ENCODE results near the gene SMIM13. TPM values are rescaled to one million over a fixed set of nuclear protein-coding genes. Genes with fewer than 3 reads are reported as not detected.

The SMIM13 gene
- total RNA-seq, 1 experiment from 2014 or later, result 28.1 TPM

- Mint-ChIP-seq H3K36me3 (ENCODE audit: insufficient read depth, unreplicated experiment) (peaks cover 23% of the 10 kb centered on the region), H3K9me3 (ENCODE audit: unreplicated experiment) (no peaks in the 10 kb centered on the region), H3K4me1 (ENCODE audit: insufficient read depth, unreplicated experiment) (peaks cover 36% of the 10 kb centered on the region), H3K27me3 (ENCODE audit: insufficient read depth, unreplicated experiment) (no peaks in the 10 kb centered on the region), H3K4me3 (ENCODE audit: unreplicated experiment) (no peak overlapping the region), H3K27ac (ENCODE audit: low read depth, unreplicated experiment) (no peak overlapping the region)
- POLR2A ChIA-PET, result interaction anchor here (0.6 to 1.1 kb wide), 4 partner anchors 10 to 1842 kb away, joined by 3 to 5 read pairs (median 3); no protein-coding TSS in a partner anchor
- CTCF ChIA-PET, result interaction anchor here (0.6 to 1.6 kb wide), 2 partner anchors 34 to 368 kb away, joined by 3 to 4 read pairs; no protein-coding TSS in a partner anchor
- BruUV-seq (replicated peaks), result no TSS peak
- intact Hi-C loops (cut with micrococcal nuclease), result no loop called here
- TF ChIP-seq CTCF (IDR thresholded peaks at IDR 0.05; ENCODE audit: unreplicated experiment), result no peak
- DNase-seq (ENCODE audit: unreplicated experiment), result no peak
Observed at GRCh38 chr6:11128608-11129007, 35.0 kb downstream of the SMIM13 start.

GRCh38 chr6:11129908-11130565, 36.4 kb downstream of the SMIM13 start:
- H3K27me3 Mint-ChIP-seq (ENCODE audit: insufficient read depth, unreplicated experiment), result no peaks in the 10 kb centered on the region
- POLR2A ChIA-PET, result interaction anchor here (1.0 to 1.5 kb wide), 2 partner anchors 10 to 36 kb away, joined by 4 to 6 read pairs; partner anchors contain the start of gene SMIM13
- peak overlapping the region; percentile 14 for H3K27ac Mint-ChIP-seq (ENCODE audit: low read depth, unreplicated experiment)
- H3K36me3 Mint-ChIP-seq (ENCODE audit: insufficient read depth, unreplicated experiment), result peaks cover 27% of the 10 kb centered on the region
- no TSS peak for BruUV-seq (replicated peaks)
- H3K4me1 Mint-ChIP-seq (ENCODE audit: insufficient read depth, unreplicated experiment), result peaks cover 30% of the 10 kb centered on the region
- CTCF ChIA-PET, result interaction anchor here (0.6 to 0.9 kb wide), 3 partner anchors 18 to 397 kb away, joined by 3 to 4 read pairs (median 3); no protein-coding TSS in a partner anchor
- H3K4me3 Mint-ChIP-seq (ENCODE audit: unreplicated experiment), result no peak overlapping the region
- no peak for DNase-seq (ENCODE audit: unreplicated experiment)
- intact Hi-C loops (cut with micrococcal nuclease), result no loop called here
- no peak for TF ChIP-seq CTCF (IDR thresholded peaks at IDR 0.05; ENCODE audit: unreplicated experiment)
- no peaks in the 10 kb centered on the region for H3K9me3 Mint-ChIP-seq (ENCODE audit: unreplicated experiment)

- BruUV-seq (replicated peaks), result no TSS peak
- DNase-seq (ENCODE audit: unreplicated experiment), result no peak
- H3K36me3 Mint-ChIP-seq (ENCODE audit: insufficient read depth, unreplicated experiment), result peaks cover 23% of the 10 kb centered on the region
- ChIA-PET POLR2A (interaction anchor here (1.0 to 1.5 kb wide), 2 partner anchors 11 to 37 kb away, joined by 4 to 6 read pairs; partner anchors contain the start of gene SMIM13), CTCF (interaction anchor here (0.6 to 0.9 kb wide), 2 partner anchors 18 to 27 kb away, joined by 3 to 4 read pairs; no protein-coding TSS in a partner anchor)
- TF ChIP-seq CTCF (IDR thresholded peaks at IDR 0.05; ENCODE audit: unreplicated experiment), result no peak
- H3K27ac Mint-ChIP-seq (ENCODE audit: low read depth, unreplicated experiment), result peak overlapping the region; percentile 14
- H3K9me3 Mint-ChIP-seq (ENCODE audit: unreplicated experiment), result no peaks in the 10 kb centered on the region
- no peaks in the 10 kb centered on the region for H3K27me3 Mint-ChIP-seq (ENCODE audit: insufficient read depth, unreplicated experiment)
- intact Hi-C loops (cut with micrococcal nuclease), result no loop called here
- peaks cover 30% of the 10 kb centered on the region for H3K4me1 Mint-ChIP-seq (ENCODE audit: insufficient read depth, unreplicated experiment)
- H3K4me3 Mint-ChIP-seq (ENCODE audit: unreplicated experiment), result no peak overlapping the region
Observed at GRCh38 chr6:11130605-11131004, 37.0 kb downstream of the SMIM13 start.

GRCh38 chr6:11132194-11132888, 38.7 kb downstream of the SMIM13 start:
- no peak for TF ChIP-seq CTCF (IDR thresholded peaks at IDR 0.05; ENCODE audit: unreplicated experiment)
- H3K4me3 Mint-ChIP-seq (ENCODE audit: unreplicated experiment), result no peak overlapping the region
- intact Hi-C loops (cut with micrococcal nuclease), result no loop called here
- peaks cover 16% of the 10 kb centered on the region for H3K36me3 Mint-ChIP-seq (ENCODE audit: insufficient read depth, unreplicated experiment)
- ChIA-PET POLR2A (interaction anchor here (1.1 kb wide), 1 partner anchor 16 kb away, joined by 3 read pairs; no protein-coding TSS in a partner anchor), CTCF (interaction anchor here (0.6 to 1.0 kb wide), 2 partner anchors 364 to 1482 kb away, joined by 3 to 4 read pairs; no protein-coding TSS in a partner anchor)
- H3K27ac Mint-ChIP-seq (ENCODE audit: low read depth, unreplicated experiment), result no peak overlapping the region
- no peaks in the 10 kb centered on the region for H3K9me3 Mint-ChIP-seq (ENCODE audit: unreplicated experiment)
- H3K27me3 Mint-ChIP-seq (ENCODE audit: insufficient read depth, unreplicated experiment), result no peaks in the 10 kb centered on the region
- DNase-seq (ENCODE audit: unreplicated experiment), result no peak
- peaks cover 26% of the 10 kb centered on the region for H3K4me1 Mint-ChIP-seq (ENCODE audit: insufficient read depth, unreplicated experiment)
- BruUV-seq (replicated peaks), result no TSS peak
